HEK293 (cell line): ENCODE results near the gene TRIM2.

Experiments
- CTCF ChIP-seq: fragments of 450-650 bp; formaldehyde crosslinking; IDR thresholded peaks from 2 replicates; pipeline ENCODE4 v1.5.1; 2016; ENCODE audit warnings: missing biosample characterization, missing genetic modification characterization
- PATZ1 ChIP-seq: fragments of 450-650 bp; formaldehyde crosslinking; IDR thresholded peaks from 2 replicates; pipeline ENCODE4 v1.5.1; 2016; ENCODE audit warnings: missing biosample characterization, missing genetic modification characterization
- YY1 ChIP-seq: fragments of 450-650 bp; formaldehyde crosslinking; IDR thresholded peaks from 2 replicates; pipeline ENCODE4 v1.5.1; 2018; ENCODE audit warnings: missing biosample characterization, missing genetic modification characterization
- ZBTB17 ChIP-seq: fragments of 450-650 bp; formaldehyde crosslinking; IDR thresholded peaks from 2 replicates; pipeline ENCODE4 v1.5.1; 2016; ENCODE audit warnings: missing biosample characterization, missing genetic modification characterization
- ZBTB8A ChIP-seq: fragments of 450-650 bp; formaldehyde crosslinking; IDR thresholded peaks from 2 replicates; pipeline ENCODE4 v1.5.1; 2016; ENCODE audit warnings: missing biosample characterization, missing genetic modification characterization
- ZNF16 ChIP-seq: fragments of 450-650 bp; formaldehyde crosslinking; IDR thresholded peaks from 2 replicates; pipeline ENCODE4 v1.5.1; 2016; ENCODE audit warnings: low read depth, missing biosample characterization, missing genetic modification characterization
- ZNF214 ChIP-seq: fragments of 450-650 bp; formaldehyde crosslinking; IDR thresholded peaks from 2 replicates; pipeline ENCODE4 v1.5.1; 2017; ENCODE audit warnings: missing biosample characterization, mild to moderate bottlenecking, missing genetic modification characterization, borderline replicate concordance
- ZNF266 ChIP-seq: fragments of 450-650 bp; formaldehyde crosslinking; IDR thresholded peaks from 2 replicates; pipeline ENCODE4 v1.5.1; 2016; ENCODE audit warnings: missing biosample characterization, missing genetic modification characterization, low read depth
- ZNF76 ChIP-seq: fragments of 450-650 bp; formaldehyde crosslinking; IDR thresholded peaks from 2 replicates; pipeline ENCODE4; 2016; ENCODE audit warnings: low read depth, missing biosample characterization, missing genetic modification characterization, borderline replicate concordance
- TF ChIP-seq, protein P1 (sequence below): fragments of 450-650 bp; formaldehyde crosslinking; IDR thresholded peaks from 2 replicates; pipeline ENCODE4 v1.5.1; 2016; ENCODE audit warnings: missing biosample characterization, missing genetic modification characterization

GRCh38 chr4:153166716-153167501 is 37.3 kb upstream of the TRIM2 start:
- TF ChIP-seq CTCF (tag by site-specific recombination) (no peak), PATZ1 (tag by site-specific recombination) (no peak), YY1 (tag by site-specific recombination) (no peak), ZNF76 (tag by site-specific recombination) (no peak), ZBTB17 (tag by site-specific recombination) (no peak), ZNF266 (tag by site-specific recombination) (no peak), ZBTB8A (tag by site-specific recombination) (no peak), ZNF214 (tag by site-specific recombination) (no peak), ZNF16 (no peak)
- TF ChIP-seq, protein P1, sequence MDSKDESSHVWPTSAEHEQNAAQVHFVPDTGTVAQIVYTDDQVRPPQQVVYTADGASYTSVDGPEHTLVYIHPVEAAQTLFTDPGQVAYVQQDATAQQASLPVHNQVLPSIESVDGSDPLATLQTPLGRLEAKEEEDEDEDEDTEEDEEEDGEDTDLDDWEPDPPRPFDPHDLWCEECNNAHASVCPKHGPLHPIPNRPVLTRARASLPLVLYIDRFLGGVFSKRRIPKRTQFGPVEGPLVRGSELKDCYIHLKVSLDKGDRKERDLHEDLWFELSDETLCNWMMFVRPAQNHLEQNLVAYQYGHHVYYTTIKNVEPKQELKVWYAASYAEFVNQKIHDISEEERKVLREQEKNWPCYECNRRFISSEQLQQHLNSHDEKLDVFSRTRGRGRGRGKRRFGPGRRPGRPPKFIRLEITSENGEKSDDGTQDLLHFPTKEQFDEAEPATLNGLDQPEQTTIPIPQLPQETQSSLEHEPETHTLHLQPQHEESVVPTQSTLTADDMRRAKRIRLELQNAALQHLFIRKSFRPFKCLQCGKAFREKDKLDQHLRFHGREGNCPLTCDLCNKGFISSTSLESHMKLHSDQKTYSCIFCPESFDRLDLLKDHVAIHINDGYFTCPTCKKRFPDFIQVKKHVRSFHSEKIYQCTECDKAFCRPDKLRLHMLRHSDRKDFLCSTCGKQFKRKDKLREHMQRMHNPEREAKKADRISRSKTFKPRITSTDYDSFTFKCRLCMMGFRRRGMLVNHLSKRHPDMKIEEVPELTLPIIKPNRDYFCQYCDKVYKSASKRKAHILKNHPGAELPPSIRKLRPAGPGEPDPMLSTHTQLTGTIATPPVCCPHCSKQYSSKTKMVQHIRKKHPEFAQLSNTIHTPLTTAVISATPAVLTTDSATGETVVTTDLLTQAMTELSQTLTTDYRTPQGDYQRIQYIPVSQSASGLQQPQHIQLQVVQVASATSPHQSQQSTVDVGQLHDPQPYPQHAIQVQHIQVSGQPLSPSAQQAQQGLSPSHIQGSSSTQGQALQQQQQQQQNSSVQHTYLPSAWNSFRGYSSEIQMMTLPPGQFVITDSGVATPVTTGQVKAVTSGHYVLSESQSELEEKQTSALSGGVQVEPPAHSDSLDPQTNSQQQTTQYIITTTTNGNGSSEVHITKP (tag by site-specific recombination): no peak
